Breast epithelium (tissue), 4 donors: Measurements from ENCODE around the gene ZNF217. TPM values are rescaled to one million over a fixed set of nuclear protein-coding genes. Genes with fewer than 3 reads are reported as not detected.
"Not testable (repeated sequence)": the region's sequence is repeated elsewhere in the genome, so short reads cannot be mapped to it uniquely, and the experiment has no call there.

Experiments
- DNase-seq, 2 donors: peaks; one replicate each; pipeline ENCODE4 v3.0.0-alpha.2; 2019; ENCODE audit warnings: low spot score in 2 of 2
- H3K27ac ChIP-seq, 2 donors: fragments of 200-600 bp; sonication (generic) in 1 of 2; one replicate each; pipeline ENCODE4 v1.5.1; 2016 to 2019; ENCODE audit warnings: mild to moderate bottlenecking in 1 of 2
- H3K27me3 ChIP-seq, 2 donors: fragments of 200-600 bp; sonication (generic) in 1 of 2; one replicate each; pipeline versions ENCODE4 v1.5.1 to v1.6.0; 2017 to 2019; ENCODE audit warnings: control low read depth in 1 of 2, mild to moderate bottlenecking in 1 of 2
- H3K36me3 ChIP-seq: fragments of 200-600 bp; one replicate; pipeline ENCODE4 v1.5.1; 2019
- H3K4me1 ChIP-seq, 2 donors: fragments of 200-600 bp; sonication (generic); one replicate each; pipeline ENCODE4 v1.5.1; 2016 to 2019; ENCODE audit warnings: control low read depth in 1 of 2
- H3K4me3 ChIP-seq, 3 donors: fragments of 200-600 bp; sonication (generic); 1 replicate in 2 of 3; 2 replicates in 1 of 3; pipeline ENCODE4 v1.5.1; 2016 to 2019; ENCODE audit warnings: mild to moderate bottlenecking in 3 of 3, moderate library complexity in 2 of 3
- H3K9me3 ChIP-seq, 2 donors: fragments of 200-600 bp; sonication (generic) in 1 of 2; one replicate each; pipeline ENCODE4 v1.5.1; 2016 to 2019; ENCODE audit warnings: control low read depth in 1 of 2
- POLR2A ChIP-seq: fragments of 450-650 bp; IDR thresholded peaks from one replicate; pipeline ENCODE4 v1.6.1; 2016; ENCODE audit warnings: antibody characterized with exemption, mild to moderate bottlenecking, moderate library complexity
- POLR2AphosphoS5 ChIP-seq, 3 donors: sonication (generic); formaldehyde crosslinking; IDR thresholded peaks; one replicate each; pipeline ENCODE4 v1.6.1; 2017; ENCODE audit warnings: antibody characterized with exemption in 3 of 3
- intact Hi-C: fragments of 100-400 bp; cut with DNase I; formaldehyde crosslinking; loops from one replicate; pipeline ENCODE4 v1.15.1; 2023; ENCODE audit warnings: low total_unique reads
- total RNA-seq, 3 donors: library from RNA; depleted of rRNA; stranded (reverse); fragments of >200 nt; gene quantifications; one replicate each; pipeline ENCODE4 v1.1.0, GENCODE V29; 2016
- TF ChIP-seq, protein P1 (sequence below), 3 donors: fragments of 450-650 bp; IDR thresholded peaks; one replicate each; pipeline ENCODE4 v1.5.1; 2016 to 2017; ENCODE audit warnings: antibody characterized with exemption in 3 of 3, mild to moderate bottlenecking in 3 of 3, moderate library complexity in 3 of 3

ZNF217 gene
- total RNA-seq, 3 donors from 2014 or later: 22.4 to 54.7 (median 48.3) TPM

DNA sequence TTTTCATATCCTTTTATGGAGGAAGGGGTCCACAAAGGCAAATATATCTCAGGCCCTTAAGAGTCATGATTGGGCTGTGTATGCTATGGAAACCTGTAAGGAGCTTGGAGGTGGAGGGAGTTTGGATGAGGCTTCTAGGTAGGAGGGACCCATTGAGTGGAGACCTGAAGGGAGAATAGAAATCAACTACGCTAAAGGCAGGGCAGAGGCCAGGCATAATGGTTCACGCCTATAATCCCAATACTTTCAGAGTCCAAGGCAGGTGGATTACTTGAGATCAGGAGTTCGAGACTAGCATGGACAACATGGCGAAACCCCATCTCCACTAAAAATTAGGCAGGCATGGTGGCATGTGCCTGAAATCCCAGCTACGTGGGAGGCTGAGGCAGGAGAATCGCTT is 34.4 kb upstream of the ZNF217 start:
- no peak overlapping the region for H3K4me3 ChIP-seq
- H3K27ac ChIP-seq: no peak overlapping the region
- DNase-seq: no peak
- H3K27me3 ChIP-seq: no peaks in the 10 kb centered on the region
- H3K9me3 ChIP-seq: no peaks in the 10 kb centered on the region
- H3K4me1 ChIP-seq: no peaks in the 10 kb centered on the region
- TF ChIP-seq POLR2A (no peak), POLR2AphosphoS5 (IDR thresholded peaks at IDR 0.05) (no peak)
- TF ChIP-seq, protein P1, sequence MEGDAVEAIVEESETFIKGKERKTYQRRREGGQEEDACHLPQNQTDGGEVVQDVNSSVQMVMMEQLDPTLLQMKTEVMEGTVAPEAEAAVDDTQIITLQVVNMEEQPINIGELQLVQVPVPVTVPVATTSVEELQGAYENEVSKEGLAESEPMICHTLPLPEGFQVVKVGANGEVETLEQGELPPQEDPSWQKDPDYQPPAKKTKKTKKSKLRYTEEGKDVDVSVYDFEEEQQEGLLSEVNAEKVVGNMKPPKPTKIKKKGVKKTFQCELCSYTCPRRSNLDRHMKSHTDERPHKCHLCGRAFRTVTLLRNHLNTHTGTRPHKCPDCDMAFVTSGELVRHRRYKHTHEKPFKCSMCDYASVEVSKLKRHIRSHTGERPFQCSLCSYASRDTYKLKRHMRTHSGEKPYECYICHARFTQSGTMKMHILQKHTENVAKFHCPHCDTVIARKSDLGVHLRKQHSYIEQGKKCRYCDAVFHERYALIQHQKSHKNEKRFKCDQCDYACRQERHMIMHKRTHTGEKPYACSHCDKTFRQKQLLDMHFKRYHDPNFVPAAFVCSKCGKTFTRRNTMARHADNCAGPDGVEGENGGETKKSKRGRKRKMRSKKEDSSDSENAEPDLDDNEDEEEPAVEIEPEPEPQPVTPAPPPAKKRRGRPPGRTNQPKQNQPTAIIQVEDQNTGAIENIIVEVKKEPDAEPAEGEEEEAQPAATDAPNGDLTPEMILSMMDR (IDR thresholded peaks at IDR 0.05): no peak
- H3K36me3 ChIP-seq: no peaks in the 10 kb centered on the region
- intact Hi-C loops: no loop called here

DNA sequence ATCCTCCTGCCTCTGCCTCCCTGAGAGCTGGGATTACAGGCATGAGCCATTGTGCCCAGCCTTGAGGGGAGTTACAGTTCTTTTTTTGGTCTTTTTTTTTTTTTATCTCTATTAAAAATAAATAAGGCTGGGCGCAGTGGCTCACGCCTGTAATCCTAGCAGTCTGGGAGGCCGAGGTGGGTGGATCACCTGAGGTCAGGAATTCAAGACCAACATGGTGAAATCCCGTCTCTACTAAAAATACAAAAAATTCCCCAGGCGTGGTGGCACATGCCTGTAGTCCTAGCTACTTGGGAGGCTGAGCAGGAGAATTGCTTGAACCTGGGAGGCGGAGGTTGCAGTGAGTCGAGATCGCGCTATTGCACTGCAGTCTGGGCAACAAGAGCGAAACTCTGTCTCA is 33.4 kb upstream of the ZNF217 start:
- H3K27ac ChIP-seq, H3K9me3 ChIP-seq, H3K27me3 ChIP-seq, H3K4me3 ChIP-seq, H3K36me3 ChIP-seq, DNase-seq, intact Hi-C loops, H3K4me1 ChIP-seq: not testable (repeated sequence)

DNA sequence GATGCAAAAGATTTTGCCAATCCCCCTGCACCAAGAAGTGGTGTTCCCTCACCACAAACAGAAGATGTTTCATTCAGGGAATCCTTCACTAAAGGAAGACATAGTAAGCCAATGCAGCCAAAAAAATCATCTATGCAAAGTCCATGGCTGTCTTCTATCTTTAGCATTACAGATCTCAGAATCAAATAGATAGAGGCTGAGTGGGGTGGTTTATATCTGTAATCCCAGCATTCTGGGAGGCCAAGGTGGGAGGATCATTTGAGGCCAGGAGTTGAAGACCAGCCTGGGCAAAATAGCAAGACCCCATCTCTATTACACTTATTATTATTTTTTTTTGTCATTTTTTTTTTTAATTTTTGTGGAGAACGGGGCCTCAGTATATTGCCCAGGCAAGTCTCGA is 32.9 kb upstream of the ZNF217 start:
- intact Hi-C loops: no loop called here
- Histone ChIP-seq H3K27me3 (no peaks in the 10 kb centered on the region), H3K9me3 (no peaks in the 10 kb centered on the region)

DNA sequence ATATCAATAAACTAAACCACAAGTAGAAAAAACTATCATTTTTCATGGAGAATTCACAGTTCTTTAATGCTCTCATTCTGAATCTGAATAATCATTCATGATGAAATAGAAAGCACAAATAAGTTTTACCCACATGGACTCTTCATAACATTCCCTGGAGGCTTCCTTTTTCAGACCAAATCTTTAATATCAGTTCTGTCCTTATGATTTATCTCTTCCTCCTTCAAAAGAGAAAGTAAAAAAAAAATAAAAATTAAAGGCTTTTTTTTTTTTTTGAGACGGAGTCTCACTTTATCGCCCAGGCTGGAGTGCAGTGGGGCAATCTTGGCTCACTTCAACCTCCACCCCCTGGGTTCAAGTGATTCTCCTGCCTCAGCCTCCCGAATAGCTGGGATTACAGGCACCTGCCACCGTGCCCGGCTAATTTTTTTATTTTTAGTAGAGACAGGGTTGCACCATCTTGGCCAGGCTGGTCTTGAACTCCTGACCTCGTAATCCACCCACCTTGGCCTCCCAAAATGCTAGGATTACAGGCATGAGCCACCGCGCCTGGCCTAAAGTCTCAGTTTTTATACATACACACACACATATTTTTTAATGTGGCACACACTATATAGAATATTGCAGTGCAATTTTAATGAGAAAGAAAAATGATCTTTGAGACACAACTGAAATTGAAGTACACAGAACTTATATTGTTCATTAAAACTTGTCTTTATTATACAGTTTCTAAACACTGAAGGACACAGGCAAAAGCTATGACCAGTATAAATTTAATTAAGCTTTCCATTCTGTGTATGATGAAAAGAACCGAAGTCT is 31.9 kb upstream of the ZNF217 start:
- intact Hi-C loops: no loop called here
- peaks cover 0 to 15% of the 10 kb centered on the region in 2 donors for H3K4me1 ChIP-seq
- H3K27me3 ChIP-seq: no peaks in the 10 kb centered on the region
- no peaks in the 10 kb centered on the region for H3K9me3 ChIP-seq
- no peaks in the 10 kb centered on the region for H3K36me3 ChIP-seq
- no peak for DNase-seq
- no peak for TF ChIP-seq POLR2A
- TF ChIP-seq, protein P1 (IDR thresholded peaks at IDR 0.05): no peak
- no peak for TF ChIP-seq POLR2AphosphoS5 (IDR thresholded peaks at IDR 0.05)
- H3K4me3 ChIP-seq: no peak overlapping the region
- H3K27ac ChIP-seq: no peak overlapping the region

More for the DNA sequence above, 32.9 kb upstream of the ZNF217 start:
- no peak overlapping the region for H3K27ac ChIP-seq
- H3K36me3 ChIP-seq: no peaks in the 10 kb centered on the region
- no peak overlapping the region for H3K4me3 ChIP-seq
- no peak for TF ChIP-seq POLR2A
- TF ChIP-seq, protein P1 (IDR thresholded peaks at IDR 0.05): no peak
- no peak for TF ChIP-seq POLR2AphosphoS5 (IDR thresholded peaks at IDR 0.05)
- peaks cover 0 to 11% of the 10 kb centered on the region in 2 donors for H3K4me1 ChIP-seq
- DNase-seq: no peak

DNA sequence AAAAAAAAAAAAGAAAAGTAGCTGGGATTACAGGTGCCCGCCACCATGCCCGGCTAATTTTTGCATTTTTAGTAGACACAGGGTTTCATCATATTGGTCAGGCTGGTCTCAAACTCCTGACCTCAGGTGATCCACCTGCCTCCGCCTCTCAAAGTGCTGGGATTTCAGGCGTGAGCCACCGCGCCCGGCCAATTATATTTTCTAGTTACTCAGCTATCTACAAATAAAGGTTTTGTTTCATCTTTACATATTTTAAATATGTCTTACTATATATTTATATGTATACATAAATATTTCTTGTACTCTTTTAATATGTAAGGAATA is 31.2 kb upstream of the ZNF217 start:
- peaks cover 0 to 15% of the 10 kb centered on the region in 2 donors for H3K4me1 ChIP-seq
- H3K27ac ChIP-seq, H3K9me3 ChIP-seq, H3K27me3 ChIP-seq, intact Hi-C loops, H3K4me3 ChIP-seq, H3K36me3 ChIP-seq, DNase-seq: not testable (repeated sequence)

DNA sequence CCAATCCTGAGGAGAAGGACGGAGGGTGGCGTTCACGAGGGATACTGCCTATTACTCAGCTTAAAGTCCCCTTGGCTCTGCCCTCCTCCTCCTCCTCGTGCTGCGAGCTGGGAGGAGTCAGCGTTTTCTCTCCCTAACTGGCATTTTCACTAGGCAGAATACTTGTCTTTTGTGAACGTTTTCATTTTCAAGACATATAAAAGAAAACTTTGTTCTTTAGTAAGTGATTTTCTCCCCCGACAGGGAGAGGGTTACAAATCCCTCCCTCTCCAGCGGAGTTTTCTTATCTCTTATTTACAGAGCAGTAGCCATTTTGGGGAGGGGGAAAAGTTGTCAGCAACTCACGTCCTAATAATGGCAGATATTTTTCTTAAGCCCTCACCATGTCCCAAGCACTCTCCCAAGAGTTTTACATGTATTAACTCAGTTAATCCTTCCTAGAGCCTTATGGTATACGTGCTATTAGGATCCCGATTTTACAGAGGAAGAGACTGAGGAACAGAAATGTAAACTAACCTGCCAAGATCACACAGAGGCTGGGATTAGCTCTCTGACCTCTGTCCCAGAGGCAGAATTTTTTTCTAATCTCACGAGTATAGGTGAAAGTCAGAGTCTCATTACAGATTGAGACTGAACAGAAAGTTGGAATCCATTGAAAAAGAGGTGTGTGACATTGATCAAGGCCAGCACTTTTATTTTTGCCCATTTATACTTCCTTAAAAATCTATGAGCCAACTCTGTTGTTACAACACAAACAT is 30.0 kb upstream of the ZNF217 start:
- intact Hi-C loops: no loop called here
- Histone ChIP-seq H3K4me1 (peaks cover 0 to 15% of the 10 kb centered on the region in 2 donors), H3K27me3 (no peaks in the 10 kb centered on the region), H3K27ac (peak overlapping the region; percentile 83 to 85), H3K36me3 (no peaks in the 10 kb centered on the region), H3K9me3 (no peaks in the 10 kb centered on the region), H3K4me3 (peak overlapping the region; percentile 30 to 44 (median 38))
- DNase-seq: peak; percentile 63
- TF ChIP-seq POLR2AphosphoS5 (IDR thresholded peaks at IDR 0.05) (peak in 2 of 3 donors; percentile 14 to 62), POLR2A (peak; percentile 46)
- TF ChIP-seq, protein P1 (IDR thresholded peaks at IDR 0.05): no peak
